HepG2 (cell line): ENCODE measurements around the gene ANKRD39. TPM values are rescaled to one million over a fixed set of nuclear protein-coding genes. Genes with fewer than 3 reads are reported as not detected.

Experiments used
- ATF3 ChIP-seq: sonication (generic); formaldehyde crosslinking; IDR thresholded peaks from 2 replicates; pipeline ENCODE4 v1.4.0; 2020; ENCODE audit warnings: missing genetic modification reagents
- CSRNP2 ChIP-seq: sonication (generic); formaldehyde crosslinking; conservative IDR thresholded peaks from 2 replicates; pipeline ENCODE4 v1.8.0; 2022; ENCODE audit warnings: low read depth, missing genetic modification reagents
- HNF1A ChIP-seq, 2 experiments: sonication (generic) in 1 of 2; formaldehyde crosslinking in 1 of 2; IDR thresholded peaks; 2 replicates each; pipeline versions ENCODE4 v1.4.0 to v1.6.1; 2016 to 2020; ENCODE audit warnings: borderline replicate concordance in 1 of 2, low read depth in 1 of 2, mild to moderate bottlenecking in 1 of 2, missing genetic modification reagents in 1 of 2
- MBNL3 ChIP-seq: fragments of 250-450 bp; sonication (Bioruptor Pico); conservative IDR thresholded peaks from 2 replicates; pipeline ENCODE4 v1.8.0; 2022; ENCODE audit warnings: mild to moderate bottlenecking, inconsistent platforms
- NBN ChIP-seq: fragments of 450-650 bp; conservative IDR thresholded peaks from 2 replicates; pipeline ENCODE4 v1.6.1; 2017
- SIN3A ChIP-seq: IDR thresholded peaks from 2 replicates; pipeline ENCODE4 v1.6.1; 2011; ENCODE audit warnings: low read depth, mild to moderate bottlenecking, control low read depth, low read length, borderline replicate concordance
- SIX1 ChIP-seq: sonication (generic); formaldehyde crosslinking; IDR thresholded peaks from 2 replicates; pipeline ENCODE4 v1.4.0; 2020; ENCODE audit warnings: missing genetic modification reagents, borderline replicate concordance
- SMYD3 ChIP-seq: sonication (generic); formaldehyde crosslinking; IDR thresholded peaks from 2 replicates; pipeline ENCODE4 v1.8.1; 2023; ENCODE audit warnings: mild to moderate bottlenecking, missing genetic modification reagents
- TAF1 ChIP-seq: sonication (generic); formaldehyde crosslinking; IDR thresholded peaks from 2 replicates; pipeline ENCODE4 v1.4.0; 2020; ENCODE audit warnings: missing genetic modification reagents
- ZBED4 ChIP-seq: sonication (generic); formaldehyde crosslinking; IDR thresholded peaks from 2 replicates; pipeline ENCODE4 v1.4.0; 2020; ENCODE audit warnings: missing genetic modification reagents, borderline replicate concordance
- ZNF276 ChIP-seq: sonication (generic); formaldehyde crosslinking; IDR thresholded peaks from 2 replicates; pipeline ENCODE4 v1.4.0; 2020; ENCODE audit warnings: mild to moderate bottlenecking, low read depth, missing genetic modification reagents
- ZNF574 ChIP-seq: sonication (generic); formaldehyde crosslinking; IDR thresholded peaks from 2 replicates; pipeline ENCODE4 v1.4.0; 2020; ENCODE audit warnings: missing genetic modification reagents
- polyA plus RNA-seq, 8 experiments: library from polyadenylated mRNA; depleted of rRNA in 3 of 8; stranded (reverse) in 7 of 8; unstranded in 1 of 8; fragments of >200 nt; fragmentation: Illumina TruSeq in 4 of 8; extraction: Trizol in 4 of 8; gene quantifications; 2 replicates each; pipeline versions ENCODE4 v1.2.1 to v1.2.3, GENCODE V29; 2011 to 2016; ENCODE audit warnings: low read depth in 4 of 8, missing spikeins in 1 of 8, mixed read lengths in 1 of 8; ENCODE audit not compliant: insufficient read depth in 1 of 8
- total RNA-seq, 5 experiments: library from RNA; depleted of rRNA; stranded (reverse); fragments of >200 nt; fragmentation: Illumina TruSeq; extraction: Trizol; gene quantifications; 2 replicates each; pipeline ENCODE4 v1.2.3, GENCODE V29; 2016; ENCODE audit warnings: low read depth in 1 of 5

The ANKRD39 gene
- total and polyA plus RNA-seq, 2 of the 13 experiments (the other 11 are each of a cell fraction or from before 2014, with no cell fraction given) = 23.2 to 24.8 TPM

GRCh38 chr2:96810783-96811192, 47.0 kb downstream of the ANKRD39 start (continued):
- TF ChIP-seq ATF3 (no peak), HNF1A (IDR thresholded peaks at IDR 0.05; ENCODE audit: low read depth) (no peak), HNF1A (CRISPR knock-in tag; IDR thresholded peaks at IDR 0.05; ENCODE audit: borderline replicate concordance) (no peak), ZNF276 (CRISPR knock-in tag) (0 out of 2 replicates have a peak, but pooled peaks have one; percentile 55), NBN (no peak), SMYD3 (CRISPR knock-in tag) (no peak), CSRNP2 (CRISPR knock-in tag) (no peak), ZBED4 (CRISPR knock-in tag) (no peak), TAF1 (CRISPR knock-in tag) (no peak), ZNF574 (CRISPR knock-in tag) (peak; percentile 17; the same call in 1 of the 2 replicates), MBNL3 (CRISPR knock-in tag) (no peak), SIN3A (no peak), SIX1 (CRISPR knock-in tag) (no peak)
